SU-DHL-6 (cell line): ENCODE results near the gene CNEP1R1.

Experiments
- CTCF ChIP-seq: fragments of 200-600 bp; sonication (generic); IDR thresholded peaks from one replicate; pipeline ENCODE4 v1.5.1; 2017; ENCODE audit warnings: antibody characterized with exemption, mild to moderate bottlenecking, low read length, moderate library complexity; ENCODE audit not compliant: insufficient read depth, poor library complexity, severe bottlenecking
- EZH2phosphoT487 ChIP-seq: fragments of 200-600 bp; sonication (generic), shearing (Covaris generic); conservative IDR thresholded peaks from 2 replicates; pipeline ENCODE4 v1.6.1; 2018; ENCODE audit warnings: mild to moderate bottlenecking, antibody characterized with exemption, low read length, moderate library complexity, mixed read lengths

GRCh38 chr16:50059111-50059510, 34.1 kb downstream of the CNEP1R1 start:
- TF ChIP-seq EZH2phosphoT487: no peak
- TF ChIP-seq CTCF: no peak
